Common myeloid progenitor, CD34-positive (primary cell): ENCODE data around the gene CAPS.

Experiments
- CTCF ChIA-PET: fragments of 350-600 bp; sonication (Branson Sonifier 250); formaldehyde crosslinking; loops from one replicate; lab custom pipeline; 2021; ENCODE audit warnings: antibody characterized with exemption; lab: Charles Lee
- POLR2A ChIA-PET: fragments of 350-600 bp; sonication (Branson Sonifier 250); formaldehyde crosslinking; loops from one replicate; lab custom pipeline; 2021; ENCODE audit warnings: antibody characterized with exemption; lab: Charles Lee
- DNase-seq, 3 donors: peaks; one replicate each; pipeline versions ENCODE4 v3.0.0 to v3.0.0-alpha.2; 2013
- H3K27ac ChIP-seq, 2 experiments: 1 replicate in 1 of 2; 2 replicates in 1 of 2; pipeline ENCODE4 v1.7.0; 2013; ENCODE audit warnings: inconsistent platforms in 2 of 2, low read length in 2 of 2, mild to moderate bottlenecking in 2 of 2, low read depth in 1 of 2, moderate library complexity in 1 of 2; ENCODE audit not compliant: severe bottlenecking in 2 of 2, insufficient read depth in 1 of 2, poor library complexity in 1 of 2
- H3K27me3 ChIP-seq, 5 experiments: replicated peaks in 2 of 5; 1 replicate in 3 of 5; 2 replicates in 2 of 5; pipeline versions ENCODE4 v1.6.1 to v1.7.0; 2013; ENCODE audit warnings: low read length in 4 of 5, mild to moderate bottlenecking in 2 of 5, moderate library complexity in 2 of 5, inconsistent platforms in 1 of 5; ENCODE audit not compliant: insufficient read depth in 5 of 5, control insufficient read depth in 4 of 5
- H3K36me3 ChIP-seq, 4 experiments: 1 replicate in 2 of 4; 2 replicates in 2 of 4; pipeline versions ENCODE4 v1.6.1 to v1.7.0; 2013; ENCODE audit warnings: low read length in 3 of 4, control low read depth in 1 of 4, mild to moderate bottlenecking in 1 of 4; ENCODE audit not compliant: control insufficient read depth in 4 of 4, insufficient read depth in 4 of 4
- H3K4me1 ChIP-seq, 4 experiments: 1 replicate in 3 of 4; 2 replicates in 1 of 4; pipeline versions ENCODE4 v1.6.1 to v1.7.1; 2013; ENCODE audit warnings: low read length in 3 of 4, mild to moderate bottlenecking in 3 of 4, control low read depth in 1 of 4, inconsistent platforms in 1 of 4, moderate library complexity in 1 of 4; ENCODE audit not compliant: control insufficient read depth in 4 of 4, insufficient read depth in 4 of 4; ENCODE audit errors: control extremely low read depth in 1 of 4
- H3K4me3 ChIP-seq, 7 experiments: 1 replicate in 4 of 7; 2 replicates in 3 of 7; pipeline versions ENCODE4 v1.5.1 to v1.7.0; 2013; ENCODE audit warnings: mild to moderate bottlenecking in 7 of 7, low read length in 6 of 7, moderate library complexity in 6 of 7, inconsistent platforms in 2 of 7, low read depth in 2 of 7, control low read depth in 1 of 7; ENCODE audit not compliant: insufficient read depth in 4 of 7, control insufficient read depth in 1 of 7; ENCODE audit errors: extremely low read depth in 1 of 7
- H3K9me3 ChIP-seq, 5 experiments: 1 replicate in 4 of 5; 2 replicates in 1 of 5; pipeline versions ENCODE4 v1.6.1 to v1.7.1; 2013; ENCODE audit warnings: low read length in 4 of 5, mild to moderate bottlenecking in 2 of 5, inconsistent platforms in 1 of 5, low read depth in 1 of 5, moderate library complexity in 1 of 5; ENCODE audit not compliant: control insufficient read depth in 4 of 5, insufficient read depth in 2 of 5; ENCODE audit errors: control extremely low read depth in 1 of 5
- WGBS: methylation state at CpG from one replicate; pipeline ENCODE4 v1.1.5; 2013; ENCODE audit not compliant: insufficient coverage; 5-methylcytosine and 5-hydroxymethylcytosine counted together

The CAPS gene

DNA sequence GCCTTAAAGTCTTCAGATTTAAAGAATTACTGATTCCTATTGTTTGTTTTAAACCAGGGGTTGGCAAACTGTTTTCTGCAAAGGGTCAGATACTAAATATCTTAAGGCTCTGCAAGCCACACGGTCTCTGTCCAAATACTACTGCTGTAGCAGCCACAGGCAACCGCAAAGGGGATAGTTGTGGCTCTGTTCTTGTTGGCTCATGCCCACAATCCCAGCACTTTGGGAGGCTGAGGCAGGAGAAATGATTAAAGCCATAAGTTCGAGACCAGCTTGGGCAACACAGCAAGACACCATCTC lies 41.5 kb downstream of the CAPS start:
- Histone ChIP-seq H3K27me3 (no peaks in the 10 kb centered on the region), H3K4me1 (peaks cover 9 to 66% (median 47%) of the 10 kb centered on the region in 4 experiments), H3K36me3 (peaks cover 0 to 22% (median 5%) of the 10 kb centered on the region in 4 experiments), H3K9me3 (no peaks in the 10 kb centered on the region), H3K27ac (no peak overlapping the region), H3K4me3 (no peak overlapping the region)
- DNase-seq = no peak
- ChIA-PET CTCF (interaction anchor here (1.5 kb wide), 1 partner anchor 73 kb away, joined by 3 read pairs; no protein-coding TSS in a partner anchor), POLR2A (no interaction called here)
- 86% methylated on average over 2 of the region's 3 CpGs for WGBS

DNA sequence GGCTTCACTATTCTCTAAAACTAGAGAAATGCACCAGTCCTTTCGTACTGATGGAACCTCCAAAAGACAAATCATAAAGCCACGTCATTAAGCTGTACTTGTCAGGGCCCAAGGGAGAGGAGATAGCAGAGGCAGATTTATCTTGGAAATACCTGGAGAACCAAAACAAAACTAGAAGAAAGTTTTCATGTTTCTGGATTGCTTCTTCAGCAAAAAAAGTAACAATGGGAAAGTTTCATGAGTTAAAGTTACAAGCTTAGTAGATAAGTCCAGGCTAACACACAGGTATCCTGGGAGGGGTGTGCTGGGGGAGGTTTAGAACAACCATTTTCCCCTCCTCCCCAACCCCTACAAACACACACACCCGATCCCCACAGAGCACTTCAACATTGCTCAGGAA lies 42.3 kb downstream of the CAPS start:
- Histone ChIP-seq H3K27me3 (no peaks in the 10 kb centered on the region), H3K9me3 (no peaks in the 10 kb centered on the region), H3K4me1 (peaks cover 6 to 65% (median 45%) of the 10 kb centered on the region in 4 experiments), H3K4me3 (no peak overlapping the region), H3K27ac (no peak overlapping the region), H3K36me3 (peaks cover 0 to 15% (median 3%) of the 10 kb centered on the region in 4 experiments)
- ChIA-PET POLR2A (no interaction called here), CTCF (interaction anchor here (1.5 kb wide), 1 partner anchor 72 kb away, joined by 3 read pairs; no protein-coding TSS in a partner anchor)
- DNase-seq = no peak
- WGBS = 100% methylated on average over 1 of the region's 3 CpGs

DNA sequence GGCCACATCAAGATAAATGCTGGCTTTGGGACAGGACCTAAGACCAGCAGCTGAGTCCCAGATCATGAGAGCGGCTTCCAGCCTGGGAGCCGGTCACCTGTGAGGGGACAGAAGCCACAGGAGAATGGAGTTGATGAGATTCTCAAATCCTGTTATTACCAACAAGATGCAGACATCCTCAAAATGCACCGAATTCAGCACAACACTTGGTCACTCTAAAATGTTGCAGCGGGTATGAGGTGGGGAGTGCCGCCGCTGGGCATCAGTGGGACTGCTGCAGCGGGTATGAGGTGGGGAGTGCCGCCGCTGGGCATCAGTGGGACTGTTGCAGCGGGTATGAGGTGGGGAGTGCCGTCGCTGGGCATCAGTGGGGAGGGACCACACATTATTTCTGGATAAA lies 42.7 kb downstream of the CAPS start:
- Histone ChIP-seq H3K4me3 (no peak overlapping the region), H3K36me3 (peaks cover 0 to 11% (median 3%) of the 10 kb centered on the region in 4 experiments), H3K27ac (no peak overlapping the region), H3K9me3 (no peaks in the 10 kb centered on the region), H3K27me3 (no peaks in the 10 kb centered on the region), H3K4me1 (peaks cover 6 to 65% (median 44%) of the 10 kb centered on the region in 4 experiments)
- ChIA-PET CTCF (interaction anchor here (1.5 kb wide), 1 partner anchor 72 kb away, joined by 3 read pairs; no protein-coding TSS in a partner anchor), POLR2A (interaction anchor here (0.7 kb wide), 1 partner anchor 328 kb away, joined by 5 read pairs; no protein-coding TSS in a partner anchor)
- peak in 1 of 3 donors; percentile 26 for DNase-seq
- WGBS = 94% methylated on average over 11 of the region's 12 CpGs

DNA sequence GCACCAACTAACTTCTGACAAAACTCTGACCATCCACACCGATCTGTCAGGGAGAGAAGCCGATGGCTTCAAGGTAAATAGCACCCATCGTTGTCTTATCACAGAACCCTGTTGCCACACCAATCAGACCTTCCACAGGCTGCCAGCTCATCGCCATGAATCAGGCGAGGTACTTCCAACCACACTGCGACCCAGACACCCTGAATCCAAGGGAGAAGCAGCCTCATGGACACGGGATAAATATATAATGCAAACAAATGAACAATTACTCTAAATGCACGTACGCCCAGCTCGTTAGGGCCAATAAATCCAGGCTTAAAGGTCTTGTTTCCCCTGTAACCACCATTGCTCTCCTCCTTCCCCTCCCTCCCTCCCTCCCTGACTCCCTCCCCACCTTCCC lies 43.1 kb downstream of the CAPS start:
- no peak for DNase-seq
- ChIA-PET CTCF (interaction anchor here (0.9 to 1.5 kb wide), 3 partner anchors 14 to 153 kb away, joined by 3 read pairs; no protein-coding TSS in a partner anchor), POLR2A (interaction anchor here (0.7 kb wide), 1 partner anchor 328 kb away, joined by 5 read pairs; no protein-coding TSS in a partner anchor)

DNA sequence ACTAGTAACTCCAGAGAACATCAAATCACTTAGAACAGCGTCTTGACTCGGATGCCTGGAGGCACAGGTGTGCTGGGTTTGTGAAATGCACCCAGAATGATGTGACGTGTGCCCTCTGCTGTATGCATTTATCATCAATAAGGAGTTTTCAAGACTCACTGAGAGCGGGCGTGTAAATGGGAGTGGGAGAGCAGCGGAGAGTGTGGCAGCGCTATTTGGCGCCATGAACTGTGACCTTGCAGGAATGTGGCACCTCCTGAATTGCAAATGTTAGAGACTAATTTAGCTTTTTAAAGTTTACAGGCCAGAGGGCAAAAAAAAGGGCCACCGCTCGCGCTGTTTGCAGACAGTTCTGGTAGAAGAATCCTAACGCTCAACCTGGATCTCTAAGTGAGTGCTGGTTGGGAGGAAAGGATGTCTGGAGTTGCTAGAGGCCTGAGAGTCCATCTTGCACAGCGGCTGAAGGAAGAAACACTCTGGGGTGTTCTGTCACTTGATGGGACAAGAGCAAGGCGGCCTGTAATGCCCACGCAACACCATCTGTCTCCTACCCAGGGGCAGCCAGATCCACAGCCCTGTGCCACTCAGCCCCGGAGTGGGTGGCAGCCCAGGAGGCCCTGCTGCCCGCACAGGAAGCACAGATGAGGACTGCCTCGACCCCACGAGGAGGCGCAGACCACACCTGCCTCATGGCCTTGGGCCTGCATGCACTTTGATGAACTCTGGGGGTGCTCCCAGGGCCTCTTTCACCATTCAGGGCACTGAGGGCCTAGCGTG lies 44.2 kb downstream of the CAPS start:
- WGBS = 86% methylated on average over 18 of the region's 21 CpGs
- ChIA-PET POLR2A (no interaction called here), CTCF (interaction anchor here (0.9 kb wide), 2 partner anchors 15 to 154 kb away, joined by 3 read pairs; no protein-coding TSS in a partner anchor)
- no peak for DNase-seq
- peak overlapping the region in 1 of 2 experiments; percentile 39 for H3K27ac ChIP-seq
- H3K9me3 ChIP-seq = no peaks in the 10 kb centered on the region
- no peaks in the 10 kb centered on the region for H3K27me3 ChIP-seq
- H3K36me3 ChIP-seq = peaks cover 0 to 10% (median 3%) of the 10 kb centered on the region in 4 experiments
- H3K4me1 ChIP-seq = peaks cover 5 to 65% (median 44%) of the 10 kb centered on the region in 4 experiments
- no peak overlapping the region for H3K4me3 ChIP-seq

More for the DNA sequence above, 43.1 kb downstream of the CAPS start:
- peaks cover 6 to 65% (median 44%) of the 10 kb centered on the region in 4 experiments for H3K4me1 ChIP-seq
- no peak overlapping the region for H3K4me3 ChIP-seq
- WGBS = 90% methylated on average over 10 of the region's 10 CpGs
- no peaks in the 10 kb centered on the region for H3K9me3 ChIP-seq
- H3K27me3 ChIP-seq = no peaks in the 10 kb centered on the region
- no peak overlapping the region for H3K27ac ChIP-seq
- peaks cover 0 to 10% (median 3%) of the 10 kb centered on the region in 4 experiments for H3K36me3 ChIP-seq

DNA sequence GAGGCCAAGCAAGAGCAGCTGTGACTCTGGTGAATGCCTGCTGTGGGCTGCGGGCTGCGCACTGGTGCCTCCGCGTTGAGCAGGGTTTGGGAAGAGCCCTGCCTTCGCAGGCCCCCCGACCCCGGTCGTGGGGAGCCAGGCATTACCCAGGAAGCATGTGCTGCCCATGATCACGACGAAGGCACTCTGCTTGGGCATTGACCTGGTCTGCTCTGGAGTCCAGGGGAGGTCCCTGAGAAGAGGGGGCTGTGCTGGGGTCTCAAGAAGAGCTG lies 44.7 kb downstream of the CAPS start:
- H3K36me3 ChIP-seq = peaks cover 0 to 10% (median 3%) of the 10 kb centered on the region in 4 experiments
- no peaks in the 10 kb centered on the region for H3K9me3 ChIP-seq
- H3K4me3 ChIP-seq = no peak overlapping the region
- POLR2A ChIA-PET = no interaction called here
- no peaks in the 10 kb centered on the region for H3K27me3 ChIP-seq
- CTCF ChIA-PET = no interaction called here
- no peak for DNase-seq
- WGBS = 85% methylated on average over 8 of the region's 10 CpGs
- H3K4me1 ChIP-seq = peaks cover 0 to 65% (median 42%) of the 10 kb centered on the region in 4 experiments
- H3K27ac ChIP-seq = peak overlapping the region in 1 of 2 experiments; percentile 39
